ENCODE results near the gene KIF16B. TPM values are rescaled to one million over a fixed set of nuclear protein-coding genes. Genes with fewer than 3 reads are reported as not detected.

KIF16B gene
- total RNA-seq, 1 experiment from 2014 or later = 7.0 TPM

- DNase-seq (ENCODE audit: low read depth, low spot score) (no peak), ATAC-seq (no peak)
- no TSS peak for BruUV-seq (replicated peaks)
- H4K20me1 ChIP-seq (ENCODE audit: insufficient read depth) = no peaks in the 10 kb centered on the region
- H3K27ac ChIP-seq (ENCODE audit: low read depth, low read length) = no peak overlapping the region
- no peak overlapping the region for H2AFZ ChIP-seq (ENCODE audit: low read depth, low read length, poor library complexity, severe bottlenecking)
- no peak overlapping the region for H3K9ac ChIP-seq (ENCODE audit: low read length)
- ChIA-PET CTCF (no interaction called here), POLR2A (no interaction called here), RAD21 (ENCODE audit: low non-redundant PET in 1 of 2, low total read pairs in 2 of 2, uncharacterized antibody in 2 of 2, unreplicated experiment in 2 of 2) (no interaction called here)
- intact Hi-C loops (cut with micrococcal nuclease) = no loop called here
- no peaks in the 10 kb centered on the region for H3K79me2 ChIP-seq (ENCODE audit: insufficient read depth, low read length)
- TF ChIP-seq ZFX (IDR thresholded peaks at IDR 0.05) = no peak
- TF ChIP-seq ZBTB33 (IDR thresholded peaks at IDR 0.05; ENCODE audit: extremely low read depth, insufficient replicate concordance, low read length) = no peak
- TF ChIP-seq MAX (IDR thresholded peaks at IDR 0.05) = no peak
- TF ChIP-seq FOSL1 (IDR thresholded peaks at IDR 0.05; ENCODE audit: low read depth) = no peak
- no peak for TF ChIP-seq ELF1 (IDR thresholded peaks at IDR 0.05; ENCODE audit: borderline replicate concordance, low read depth)
- no peak for TF ChIP-seq POLR2AphosphoS5 (IDR thresholded peaks at IDR 0.05; ENCODE audit: low read depth, low read length)
- no peak for TF ChIP-seq ZNF274 (IDR thresholded peaks at IDR 0.05; ENCODE audit: low read depth, low read length)
- TF ChIP-seq RAD21 (IDR thresholded peaks at IDR 0.05; ENCODE audit: low read depth) = no peak
- TF ChIP-seq SRF (IDR thresholded peaks at IDR 0.05; ENCODE audit: low read depth) = no peak
- no peak for TF ChIP-seq SP1 (IDR thresholded peaks at IDR 0.05; ENCODE audit: low read depth)
- no peak for TF ChIP-seq YY1 (IDR thresholded peaks at IDR 0.05; ENCODE audit: extremely low read depth, insufficient replicate concordance, low read depth, low read length)
- no peak for TF ChIP-seq EZH2phosphoT487 (IDR thresholded peaks at IDR 0.05; ENCODE audit: borderline replicate concordance)
- no peak for TF ChIP-seq EZH2 (IDR thresholded peaks at IDR 0.05)
- no peak for TF ChIP-seq EGR1 (IDR thresholded peaks at IDR 0.05; ENCODE audit: low read depth)
- TF ChIP-seq SIN3A (IDR thresholded peaks at IDR 0.05; ENCODE audit: low read depth) = no peak
- H3K9me2 ChIP-seq (ENCODE audit: insufficient read depth) = no peaks in the 10 kb centered on the region
- H3K36me3 ChIP-seq (ENCODE audit: control insufficient read depth in 1 of 2, insufficient read depth in 2 of 2, low read length in 2 of 2) = no peaks in the 10 kb centered on the region
- H3K4me3 ChIP-seq (replicated peaks in 1 of 2; ENCODE audit: low read depth in 1 of 2, low read length in 2 of 2) = no peak overlapping the region
- H3K9me3 ChIP-seq (ENCODE audit: control insufficient read depth in 1 of 2, insufficient read depth in 1 of 2, low read depth in 1 of 2, low read length in 2 of 2) = no peaks in the 10 kb centered on the region
- H3K27me3 ChIP-seq (ENCODE audit: insufficient read depth, low read length) = peaks cover 6% of the 10 kb centered on the region
- H3K4me2 ChIP-seq (ENCODE audit: low read length) = no peak overlapping the region
- no peaks in the 10 kb centered on the region for H3K4me1 ChIP-seq (ENCODE audit: control insufficient read depth in 1 of 2, insufficient read depth in 2 of 2, low read length in 2 of 2)
These were observed 16.4 kb upstream of the KIF16B start for GRCh38 chr20:16589623-16590022.
